ENCODE data around the gene LRRK1.

The LRRK1 gene

DNA sequence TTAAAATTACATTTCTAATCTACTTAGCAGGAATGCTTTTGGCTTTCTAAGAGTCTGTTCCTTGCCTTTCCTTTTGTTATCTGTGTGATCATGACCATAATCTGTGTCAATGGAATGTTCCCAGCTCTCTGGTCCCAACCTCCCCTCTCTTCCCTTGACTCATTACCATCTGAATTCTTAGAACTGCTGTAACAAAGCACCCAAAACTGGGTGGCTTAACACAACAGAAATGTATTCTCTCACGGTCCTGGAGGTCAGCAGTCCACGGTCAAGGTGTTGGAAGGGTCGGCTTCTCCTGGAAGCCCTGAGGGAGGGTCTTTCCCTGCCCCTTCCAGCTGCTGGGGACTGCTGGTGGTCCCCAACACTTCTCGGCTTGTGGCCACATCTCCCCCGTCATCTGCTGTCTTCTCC is 81.1 kb downstream of the LRRK1 start:
- in situ Hi-C loops (cut with MboI; ENCODE audit: low sequenced_read_pairs, unreplicated experiment): loop anchor here (25.0 kb wide), 2 partner anchors 363 to 663 kb away; partner anchors contain the start of gene ADAMTS17
- DNase-seq (ENCODE audit: low spot score): no peak
- TF ChIP-seq CTCF (IDR thresholded peaks at IDR 0.05; ENCODE audit: borderline replicate concordance, control extremely low read depth, extremely low read depth, insufficient read depth, missing control alignments): no peak

DNA sequence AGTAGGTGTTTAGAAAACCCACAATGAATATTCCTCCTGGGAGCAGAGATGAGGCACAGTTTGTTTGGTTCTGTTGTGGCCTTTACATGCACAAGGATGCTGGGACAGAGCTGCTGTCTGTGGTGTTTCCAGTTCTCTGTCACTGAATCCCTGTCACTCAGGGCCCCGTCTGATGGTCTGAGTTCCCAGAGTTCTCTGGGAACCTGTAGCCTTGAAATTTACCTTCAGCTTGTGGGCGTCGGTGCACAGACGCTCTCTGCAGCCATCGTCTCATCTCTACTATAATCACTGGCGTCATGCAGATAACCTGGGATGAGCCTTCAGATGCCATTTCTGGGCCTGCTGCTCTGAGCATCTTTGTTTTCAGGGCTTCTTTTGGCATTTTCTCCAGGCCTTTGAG is 81.9 kb downstream of the LRRK1 start:
- DNase-seq (ENCODE audit: low spot score): no peak
- in situ Hi-C loops (cut with MboI; ENCODE audit: low sequenced_read_pairs, unreplicated experiment): loop anchor here (25.0 kb wide), 2 partner anchors 364 to 664 kb away; partner anchors contain the start of gene ADAMTS17
- TF ChIP-seq CTCF (IDR thresholded peaks at IDR 0.05; ENCODE audit: borderline replicate concordance, control extremely low read depth, extremely low read depth, insufficient read depth, missing control alignments): no peak

- in situ Hi-C loops (cut with MboI; ENCODE audit: low sequenced_read_pairs, unreplicated experiment): loop anchor here (25.0 kb wide), 2 partner anchors 364 to 664 kb away; partner anchors contain the start of gene ADAMTS17
- TF ChIP-seq CTCF (IDR thresholded peaks at IDR 0.05; ENCODE audit: borderline replicate concordance, control extremely low read depth, extremely low read depth, insufficient read depth, missing control alignments): no peak
- DNase-seq (ENCODE audit: low spot score): no peak
Observed at GRCh38 chr15:101001796-101002195, 82.6 kb downstream of the LRRK1 start.

DNA sequence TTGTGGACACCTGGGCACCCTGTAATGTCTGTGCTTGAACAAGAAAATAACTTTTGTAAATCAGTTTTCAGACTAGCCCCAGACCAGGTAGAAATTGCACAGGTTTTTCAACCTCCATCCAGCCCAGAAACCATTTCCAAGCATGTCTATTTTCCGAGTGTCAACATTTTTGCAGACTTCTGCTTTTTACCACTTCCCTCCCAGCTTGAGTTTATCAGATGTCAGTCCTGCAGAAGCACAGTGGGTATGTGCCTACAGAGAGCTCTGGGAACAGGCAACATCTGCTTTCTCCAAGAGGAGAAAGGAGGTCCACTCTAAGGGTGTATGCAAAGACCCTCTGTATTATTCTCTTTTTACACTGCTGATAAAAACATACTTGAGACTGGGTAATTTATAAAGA is 83.9 kb downstream of the LRRK1 start:
- in situ Hi-C loops (cut with MboI; ENCODE audit: low sequenced_read_pairs, unreplicated experiment): loop anchor here (25.0 kb wide), 2 partner anchors 366 to 666 kb away; partner anchors contain the start of gene ADAMTS17
- TF ChIP-seq CTCF (IDR thresholded peaks at IDR 0.05; ENCODE audit: borderline replicate concordance, control extremely low read depth, extremely low read depth, insufficient read depth, missing control alignments): no peak
- DNase-seq (ENCODE audit: low spot score): no peak

DNA sequence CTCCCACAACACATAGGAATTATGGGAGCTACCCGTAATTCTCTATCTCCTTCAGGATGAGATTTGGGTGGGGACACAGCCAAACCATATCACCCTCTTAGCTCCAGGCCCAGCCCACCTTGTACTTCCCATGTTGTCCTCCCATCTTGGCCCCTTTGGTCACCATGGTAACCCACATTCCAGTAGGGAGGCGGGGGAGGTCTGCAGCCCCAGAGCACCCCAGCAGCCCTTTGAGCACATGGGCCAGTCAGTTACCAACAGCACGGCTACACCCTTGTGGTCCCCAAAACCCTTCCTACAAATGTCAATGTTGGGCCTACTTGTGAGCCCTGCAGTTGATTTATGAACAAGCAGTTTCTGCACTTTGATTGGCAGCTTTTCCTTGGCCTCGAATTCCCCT is 84.5 kb downstream of the LRRK1 start:
- no peak for TF ChIP-seq CTCF (IDR thresholded peaks at IDR 0.05; ENCODE audit: borderline replicate concordance, control extremely low read depth, extremely low read depth, insufficient read depth, missing control alignments)
- DNase-seq (ENCODE audit: low spot score): no peak
- in situ Hi-C loops (cut with MboI; ENCODE audit: low sequenced_read_pairs, unreplicated experiment): loop anchor here (25.0 kb wide), 2 partner anchors 366 to 666 kb away; partner anchors contain the start of gene ADAMTS17

GRCh38 chr15:101004500-101004899 is 85.3 kb downstream of the LRRK1 start:
- no peak for TF ChIP-seq CTCF (IDR thresholded peaks at IDR 0.05; ENCODE audit: borderline replicate concordance, control extremely low read depth, extremely low read depth, insufficient read depth, missing control alignments)
- no peak for DNase-seq (ENCODE audit: low spot score)
- in situ Hi-C loops (cut with MboI; ENCODE audit: low sequenced_read_pairs, unreplicated experiment): loop anchor here (25.0 kb wide), 2 partner anchors 367 to 667 kb away; partner anchors contain the start of gene ADAMTS17

Data from GM13976 (cell line).